SK-N-MC (cell line): ENCODE results near the gene TRPM1.

Experiments
- EZH2 ChIP-seq: fragments of 200-600 bp; sonication (generic); IDR thresholded peaks from one replicate; pipeline ENCODE4 v1.6.1; 2017; ENCODE audit warnings: antibody characterized with exemption
- FOXP2 ChIP-seq: optimal IDR thresholded peaks from 2 replicates; pipeline ENCODE3; 2011; ENCODE audit warnings: mild to moderate bottlenecking, moderate library complexity; ENCODE audit not compliant: insufficient read depth; ENCODE audit errors: extremely low read length, control extremely low read depth
- POLR2AphosphoS5 ChIP-seq: IDR thresholded peaks from 2 replicates; pipeline ENCODE4 v1.6.1; 2012; ENCODE audit warnings: mild to moderate bottlenecking, low read depth, low read length, borderline replicate concordance

GRCh38 chr15:31037731-31038477, 63.6 kb downstream of the TRPM1 start:
- no peak for TF ChIP-seq EZH2
- TF ChIP-seq POLR2AphosphoS5: no peak
- no peak for TF ChIP-seq FOXP2
